NCI-H1930 (cell line): ENCODE data around the gene ARPC1A.

Experiments used
- DNase-seq, 2 experiments: peaks; one replicate each; lab custom pipeline; 2025; lab: John Stamatoyannopoulos, UW

The ARPC1A gene

GRCh38 chr7:99390941-99391602 is 65.4 kb downstream of the ARPC1A start:
- DNase-seq: no peak

GRCh38 chr7:99392046-99392445 is 66.3 kb downstream of the ARPC1A start:
- no peak for DNase-seq

- DNase-seq: peak; percentile 89
Observed at GRCh38 chr7:99392659-99393354, 67.1 kb downstream of the ARPC1A start.

GRCh38 chr7:99393355-99394187 is 67.9 kb downstream of the ARPC1A start:
- no peak for DNase-seq

GRCh38 chr7:99394188-99394502 is 68.4 kb downstream of the ARPC1A start:
- no peak for DNase-seq

- DNase-seq: no peak
Observed at GRCh38 chr7:99395616-99396327, 70.1 kb downstream of the ARPC1A start.

- no peak for DNase-seq
Observed at GRCh38 chr7:99396418-99397296, 71.0 kb downstream of the ARPC1A start.

GRCh38 chr7:99397297-99397983 is 71.7 kb downstream of the ARPC1A start:
- no peak for DNase-seq

- DNase-seq: no peak
Observed at GRCh38 chr7:99398891-99399445, 73.3 kb downstream of the ARPC1A start.

GRCh38 chr7:99399597-99399996 is 73.9 kb downstream of the ARPC1A start:
- DNase-seq: no peak

GRCh38 chr7:99402854-99403253 is 77.2 kb downstream of the ARPC1A start:
- DNase-seq: no peak

- DNase-seq: no peak
Observed at GRCh38 chr7:99403764-99404163, 78.1 kb downstream of the ARPC1A start.

GRCh38 chr7:99404235-99404976 is 78.7 kb downstream of the ARPC1A start:
- DNase-seq: no peak

GRCh38 chr7:99404977-99405320 is 79.3 kb downstream of the ARPC1A start:
- DNase-seq: no peak

GRCh38 chr7:99406557-99406956 is 80.9 kb downstream of the ARPC1A start:
- DNase-seq: no peak

- no peak for DNase-seq
Observed at GRCh38 chr7:99407872-99408378, 82.2 kb downstream of the ARPC1A start.

GRCh38 chr7:99408379-99409191 is 82.9 kb downstream of the ARPC1A start, which contains the start of the genes BUD31 and PDAP1:
TSS of gene BUD31 (plus strand) at chr7:99408969. CDS start at chr7:99411093, 2,124 bp downstream.
TSS of gene PDAP1 (minus strand) at chr7:99408597. CDS start at chr7:99408548, 49 bp downstream.
- peak; percentile 94 to 98 for DNase-seq

GRCh38 chr7:99409192-99409572 is 83.5 kb downstream of the ARPC1A start:
- no peak for DNase-seq

GRCh38 chr7:99409806-99410205 is 84.1 kb downstream of the ARPC1A start:
- DNase-seq: no peak
